22Rv1 (cell line): ENCODE measurements around the gene THAP11.

Experiments
- ZFX ChIP-seq: fragments of 450-650 bp; IDR thresholded peaks from 2 replicates; pipeline ENCODE4 v1.6.1; 2017; ENCODE audit warnings: antibody characterized with exemption, borderline replicate concordance
- TF ChIP-seq, protein P1 (sequence below): fragments of 450-650 bp; IDR thresholded peaks from 2 replicates; pipeline ENCODE4 v1.5.1; 2017; ENCODE audit warnings: mild to moderate bottlenecking

DNA sequence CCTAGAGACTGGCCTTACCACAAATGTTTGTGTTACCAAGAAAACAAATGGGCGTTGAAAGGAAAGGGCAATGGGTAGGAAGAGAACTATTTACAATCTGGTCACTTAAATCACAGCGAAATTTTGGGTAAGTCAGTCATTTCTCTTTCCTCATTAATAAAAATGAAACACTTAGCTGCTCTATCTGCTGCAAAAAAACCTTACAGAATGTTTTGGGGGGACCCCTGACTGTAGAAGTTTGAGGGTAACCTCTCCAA is 3.9 kb downstream of the THAP11 start:
- TF ChIP-seq, protein P1, sequence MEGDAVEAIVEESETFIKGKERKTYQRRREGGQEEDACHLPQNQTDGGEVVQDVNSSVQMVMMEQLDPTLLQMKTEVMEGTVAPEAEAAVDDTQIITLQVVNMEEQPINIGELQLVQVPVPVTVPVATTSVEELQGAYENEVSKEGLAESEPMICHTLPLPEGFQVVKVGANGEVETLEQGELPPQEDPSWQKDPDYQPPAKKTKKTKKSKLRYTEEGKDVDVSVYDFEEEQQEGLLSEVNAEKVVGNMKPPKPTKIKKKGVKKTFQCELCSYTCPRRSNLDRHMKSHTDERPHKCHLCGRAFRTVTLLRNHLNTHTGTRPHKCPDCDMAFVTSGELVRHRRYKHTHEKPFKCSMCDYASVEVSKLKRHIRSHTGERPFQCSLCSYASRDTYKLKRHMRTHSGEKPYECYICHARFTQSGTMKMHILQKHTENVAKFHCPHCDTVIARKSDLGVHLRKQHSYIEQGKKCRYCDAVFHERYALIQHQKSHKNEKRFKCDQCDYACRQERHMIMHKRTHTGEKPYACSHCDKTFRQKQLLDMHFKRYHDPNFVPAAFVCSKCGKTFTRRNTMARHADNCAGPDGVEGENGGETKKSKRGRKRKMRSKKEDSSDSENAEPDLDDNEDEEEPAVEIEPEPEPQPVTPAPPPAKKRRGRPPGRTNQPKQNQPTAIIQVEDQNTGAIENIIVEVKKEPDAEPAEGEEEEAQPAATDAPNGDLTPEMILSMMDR, result no peak
- TF ChIP-seq ZFX, result no peak
